Thyroid gland (tissue), 4 donors: ENCODE results near the gene WEE1.

Experiments
- POLR2A ChIP-seq, 2 donors: fragments of 450-650 bp; IDR thresholded peaks; one replicate each; pipeline ENCODE4 v1.6.1; 2017; ENCODE audit warnings: antibody characterized with exemption in 2 of 2, mild to moderate bottlenecking in 2 of 2, moderate library complexity in 1 of 2
- TF ChIP-seq, protein P1 (sequence below), 6 experiments: fragments of 200-600 bp in 3 of 6; fragments of 450-650 bp in 3 of 6; sonication (generic) in 3 of 6; IDR thresholded peaks; one replicate each; pipeline ENCODE4 v1.5.1; 2016 to 2019; ENCODE audit warnings: antibody characterized with exemption in 6 of 6, mild to moderate bottlenecking in 2 of 6, inconsistent platforms in 1 of 6, moderate library complexity in 1 of 6

DNA sequence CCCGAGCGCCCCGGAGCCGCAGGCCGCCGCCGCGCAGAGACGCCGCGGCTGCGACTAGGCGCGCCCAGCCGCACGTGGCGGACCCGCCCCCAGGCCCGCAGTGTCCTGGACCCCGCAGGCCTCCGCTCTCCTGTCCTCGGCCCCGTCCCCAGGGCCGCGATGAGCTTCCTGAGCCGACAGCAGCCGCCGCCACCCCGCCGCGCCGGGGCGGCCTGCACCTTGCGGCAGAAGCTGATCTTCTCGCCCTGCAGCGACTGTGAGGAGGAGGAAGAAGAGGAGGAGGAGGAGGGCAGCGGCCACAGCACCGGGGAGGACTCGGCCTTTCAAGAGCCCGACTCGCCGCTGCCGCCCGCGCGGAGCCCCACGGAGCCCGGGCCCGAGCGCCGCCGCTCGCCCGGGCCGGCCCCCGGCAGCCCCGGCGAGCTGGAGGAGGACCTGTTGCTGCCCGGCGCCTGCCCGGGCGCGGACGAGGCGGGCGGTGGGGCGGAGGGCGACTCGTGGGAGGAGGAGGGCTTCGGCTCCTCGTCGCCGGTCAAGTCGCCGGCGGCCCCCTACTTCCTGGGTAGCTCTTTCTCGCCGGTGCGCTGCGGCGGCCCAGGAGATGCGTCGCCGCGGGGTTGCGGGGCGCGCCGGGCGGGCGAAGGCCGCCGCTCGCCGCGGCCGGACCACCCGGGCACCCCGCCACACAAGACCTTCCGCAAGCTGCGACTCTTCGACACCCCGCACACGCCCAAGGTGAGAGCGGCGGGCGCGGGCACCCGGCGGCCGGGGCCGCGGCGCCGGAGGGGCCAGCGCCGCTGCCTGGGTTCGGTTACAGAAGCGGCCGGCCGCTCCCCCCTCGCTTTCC lies 528 bp downstream of the WEE1 start:
- TF ChIP-seq, protein P1, sequence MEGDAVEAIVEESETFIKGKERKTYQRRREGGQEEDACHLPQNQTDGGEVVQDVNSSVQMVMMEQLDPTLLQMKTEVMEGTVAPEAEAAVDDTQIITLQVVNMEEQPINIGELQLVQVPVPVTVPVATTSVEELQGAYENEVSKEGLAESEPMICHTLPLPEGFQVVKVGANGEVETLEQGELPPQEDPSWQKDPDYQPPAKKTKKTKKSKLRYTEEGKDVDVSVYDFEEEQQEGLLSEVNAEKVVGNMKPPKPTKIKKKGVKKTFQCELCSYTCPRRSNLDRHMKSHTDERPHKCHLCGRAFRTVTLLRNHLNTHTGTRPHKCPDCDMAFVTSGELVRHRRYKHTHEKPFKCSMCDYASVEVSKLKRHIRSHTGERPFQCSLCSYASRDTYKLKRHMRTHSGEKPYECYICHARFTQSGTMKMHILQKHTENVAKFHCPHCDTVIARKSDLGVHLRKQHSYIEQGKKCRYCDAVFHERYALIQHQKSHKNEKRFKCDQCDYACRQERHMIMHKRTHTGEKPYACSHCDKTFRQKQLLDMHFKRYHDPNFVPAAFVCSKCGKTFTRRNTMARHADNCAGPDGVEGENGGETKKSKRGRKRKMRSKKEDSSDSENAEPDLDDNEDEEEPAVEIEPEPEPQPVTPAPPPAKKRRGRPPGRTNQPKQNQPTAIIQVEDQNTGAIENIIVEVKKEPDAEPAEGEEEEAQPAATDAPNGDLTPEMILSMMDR (IDR thresholded peaks at IDR 0.05): peak in 1 of 6 experiments; percentile 9
- peak in 1 of 2 donors; percentile 72 for TF ChIP-seq POLR2A (IDR thresholded peaks at IDR 0.05)
